ENCODE results near the gene CAP1. TPM values are rescaled to one million over a fixed set of nuclear protein-coding genes. Genes with fewer than 3 reads are reported as not detected.
A peak's percentile ranks its signal among the peaks of the same experiment; 100 is the strongest.

The CAP1 gene
- total and polyA plus RNA-seq, 9 of the 15 experiments (the other 6 are each of a cell fraction or from before 2014, with no cell fraction given) = 230 to 658 (median 281) TPM

DNA sequence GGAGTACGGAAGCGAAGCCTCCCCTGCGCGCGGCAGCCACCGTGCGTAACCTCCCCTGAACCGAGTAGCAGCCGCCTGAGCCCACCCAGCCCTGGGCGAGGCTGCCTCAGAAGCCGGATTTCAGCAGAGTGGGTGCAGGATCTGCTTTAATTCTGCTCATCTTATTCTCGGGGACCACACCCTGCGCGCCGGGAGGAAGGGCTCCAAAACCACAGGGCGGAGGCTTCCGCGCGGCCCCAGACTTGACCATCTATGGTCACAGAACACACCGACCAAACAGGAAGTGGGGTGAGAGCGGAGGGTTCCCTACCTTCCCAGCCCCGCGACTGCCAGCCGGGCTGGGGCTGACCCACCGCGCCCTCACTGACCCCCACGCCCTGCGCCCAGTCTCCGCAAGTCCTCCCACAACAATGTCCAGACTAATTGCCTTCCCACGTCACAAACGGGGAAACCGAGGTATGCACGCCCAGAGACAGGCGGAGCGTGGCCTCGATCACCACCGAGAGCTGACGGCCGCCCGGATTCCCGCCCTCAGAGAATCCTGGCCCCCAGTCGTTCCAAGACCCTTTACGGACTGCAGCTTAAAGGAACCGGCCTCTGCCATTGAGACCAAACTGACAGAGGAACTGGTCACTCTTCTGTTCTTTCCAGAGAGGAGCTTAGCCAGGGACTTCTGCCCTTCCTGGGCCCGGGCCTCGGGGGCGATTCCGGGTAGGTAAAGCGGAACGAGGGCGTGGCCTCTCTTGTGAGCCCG, 595 bp upstream of the CAP1 start (continued):
- TF ChIP-seq HDAC2 (IDR thresholded peaks at IDR 0.05) = peak; percentile 84; the same call in 1 of the 2 replicates
- TF ChIP-seq MTA2 (IDR thresholded peaks at IDR 0.05; ENCODE audit: low read depth) = no peak
- peak; percentile 90 for TF ChIP-seq LCOR (CRISPR knock-in tag; IDR thresholded peaks at IDR 0.05)
- TF ChIP-seq EP400 (IDR thresholded peaks at IDR 0.05) = peak; percentile 94
- no peak for TF ChIP-seq CC2D1A (IDR thresholded peaks at IDR 0.05)
- no peak for TF ChIP-seq RBM25 (IDR thresholded peaks at IDR 0.05; ENCODE audit: low read depth, low read length, severe bottlenecking)
- no peak for TF ChIP-seq XRCC3 (IDR thresholded peaks at IDR 0.05)
- TF ChIP-seq, protein P1, sequence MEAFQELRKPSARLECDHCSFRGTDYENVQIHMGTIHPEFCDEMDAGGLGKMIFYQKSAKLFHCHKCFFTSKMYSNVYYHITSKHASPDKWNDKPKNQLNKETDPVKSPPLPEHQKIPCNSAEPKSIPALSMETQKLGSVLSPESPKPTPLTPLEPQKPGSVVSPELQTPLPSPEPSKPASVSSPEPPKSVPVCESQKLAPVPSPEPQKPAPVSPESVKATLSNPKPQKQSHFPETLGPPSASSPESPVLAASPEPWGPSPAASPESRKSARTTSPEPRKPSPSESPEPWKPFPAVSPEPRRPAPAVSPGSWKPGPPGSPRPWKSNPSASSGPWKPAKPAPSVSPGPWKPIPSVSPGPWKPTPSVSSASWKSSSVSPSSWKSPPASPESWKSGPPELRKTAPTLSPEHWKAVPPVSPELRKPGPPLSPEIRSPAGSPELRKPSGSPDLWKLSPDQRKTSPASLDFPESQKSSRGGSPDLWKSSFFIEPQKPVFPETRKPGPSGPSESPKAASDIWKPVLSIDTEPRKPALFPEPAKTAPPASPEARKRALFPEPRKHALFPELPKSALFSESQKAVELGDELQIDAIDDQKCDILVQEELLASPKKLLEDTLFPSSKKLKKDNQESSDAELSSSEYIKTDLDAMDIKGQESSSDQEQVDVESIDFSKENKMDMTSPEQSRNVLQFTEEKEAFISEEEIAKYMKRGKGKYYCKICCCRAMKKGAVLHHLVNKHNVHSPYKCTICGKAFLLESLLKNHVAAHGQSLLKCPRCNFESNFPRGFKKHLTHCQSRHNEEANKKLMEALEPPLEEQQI (IDR thresholded peaks at IDR 0.05) = no peak
- TF ChIP-seq, protein P2, sequence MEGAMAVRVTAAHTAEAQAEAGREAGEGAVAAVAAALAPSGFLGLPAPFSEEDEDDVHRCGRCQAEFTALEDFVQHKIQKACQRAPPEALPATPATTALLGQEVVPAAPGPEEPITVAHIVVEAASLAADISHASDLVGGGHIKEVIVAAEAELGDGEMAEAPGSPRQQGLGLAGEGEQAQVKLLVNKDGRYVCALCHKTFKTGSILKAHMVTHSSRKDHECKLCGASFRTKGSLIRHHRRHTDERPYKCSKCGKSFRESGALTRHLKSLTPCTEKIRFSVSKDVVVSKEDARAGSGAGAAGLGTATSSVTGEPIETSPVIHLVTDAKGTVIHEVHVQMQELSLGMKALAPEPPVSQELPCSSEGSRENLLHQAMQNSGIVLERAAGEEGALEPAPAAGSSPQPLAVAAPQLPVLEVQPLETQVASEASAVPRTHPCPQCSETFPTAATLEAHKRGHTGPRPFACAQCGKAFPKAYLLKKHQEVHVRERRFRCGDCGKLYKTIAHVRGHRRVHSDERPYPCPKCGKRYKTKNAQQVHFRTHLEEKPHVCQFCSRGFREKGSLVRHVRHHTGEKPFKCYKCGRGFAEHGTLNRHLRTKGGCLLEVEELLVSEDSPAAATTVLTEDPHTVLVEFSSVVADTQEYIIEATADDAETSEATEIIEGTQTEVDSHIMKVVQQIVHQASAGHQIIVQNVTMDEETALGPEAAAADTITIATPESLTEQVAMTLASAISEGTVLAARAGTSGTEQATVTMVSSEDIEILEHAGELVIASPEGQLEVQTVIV (CRISPR knock-in tag; IDR thresholded peaks at IDR 0.05; ENCODE audit: borderline replicate concordance) = no peak
- no peak for TF ChIP-seq HNRNPH1 (optimal IDR thresholded peaks at IDR 0.05; ENCODE audit: low read depth, low read length)
- TF ChIP-seq SRSF9 (IDR thresholded peaks at IDR 0.05; ENCODE audit: borderline replicate concordance, low read depth, low read length) = no peak
- TF ChIP-seq ZNF699 (CRISPR knock-in tag; IDR thresholded peaks at IDR 0.05; ENCODE audit: insufficient replicate concordance) = no peak
- TF ChIP-seq, protein P3, sequence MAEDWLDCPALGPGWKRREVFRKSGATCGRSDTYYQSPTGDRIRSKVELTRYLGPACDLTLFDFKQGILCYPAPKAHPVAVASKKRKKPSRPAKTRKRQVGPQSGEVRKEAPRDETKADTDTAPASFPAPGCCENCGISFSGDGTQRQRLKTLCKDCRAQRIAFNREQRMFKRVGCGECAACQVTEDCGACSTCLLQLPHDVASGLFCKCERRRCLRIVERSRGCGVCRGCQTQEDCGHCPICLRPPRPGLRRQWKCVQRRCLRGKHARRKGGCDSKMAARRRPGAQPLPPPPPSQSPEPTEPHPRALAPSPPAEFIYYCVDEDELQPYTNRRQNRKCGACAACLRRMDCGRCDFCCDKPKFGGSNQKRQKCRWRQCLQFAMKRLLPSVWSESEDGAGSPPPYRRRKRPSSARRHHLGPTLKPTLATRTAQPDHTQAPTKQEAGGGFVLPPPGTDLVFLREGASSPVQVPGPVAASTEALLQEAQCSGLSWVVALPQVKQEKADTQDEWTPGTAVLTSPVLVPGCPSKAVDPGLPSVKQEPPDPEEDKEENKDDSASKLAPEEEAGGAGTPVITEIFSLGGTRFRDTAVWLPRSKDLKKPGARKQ (CRISPR knock-in tag; IDR thresholded peaks at IDR 0.05) = no peak
- TF ChIP-seq, protein P4, sequence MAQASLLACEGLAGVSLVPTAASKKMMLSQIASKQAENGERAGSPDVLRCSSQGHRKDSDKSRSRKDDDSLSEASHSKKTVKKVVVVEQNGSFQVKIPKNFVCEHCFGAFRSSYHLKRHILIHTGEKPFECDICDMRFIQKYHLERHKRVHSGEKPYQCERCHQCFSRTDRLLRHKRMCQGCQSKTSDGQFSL (CRISPR knock-in tag; IDR thresholded peaks at IDR 0.05) = no peak
- TF ChIP-seq, protein P4 (tag; IDR thresholded peaks at IDR 0.05) = no peak
- no peak for TF ChIP-seq JUND (IDR thresholded peaks at IDR 0.05; ENCODE audit: borderline replicate concordance, low read depth, low read length)
- TF ChIP-seq JUND (tag; IDR thresholded peaks at IDR 0.05; ENCODE audit: borderline replicate concordance, low read depth, low read length) = no peak
- TF ChIP-seq, protein P5, sequence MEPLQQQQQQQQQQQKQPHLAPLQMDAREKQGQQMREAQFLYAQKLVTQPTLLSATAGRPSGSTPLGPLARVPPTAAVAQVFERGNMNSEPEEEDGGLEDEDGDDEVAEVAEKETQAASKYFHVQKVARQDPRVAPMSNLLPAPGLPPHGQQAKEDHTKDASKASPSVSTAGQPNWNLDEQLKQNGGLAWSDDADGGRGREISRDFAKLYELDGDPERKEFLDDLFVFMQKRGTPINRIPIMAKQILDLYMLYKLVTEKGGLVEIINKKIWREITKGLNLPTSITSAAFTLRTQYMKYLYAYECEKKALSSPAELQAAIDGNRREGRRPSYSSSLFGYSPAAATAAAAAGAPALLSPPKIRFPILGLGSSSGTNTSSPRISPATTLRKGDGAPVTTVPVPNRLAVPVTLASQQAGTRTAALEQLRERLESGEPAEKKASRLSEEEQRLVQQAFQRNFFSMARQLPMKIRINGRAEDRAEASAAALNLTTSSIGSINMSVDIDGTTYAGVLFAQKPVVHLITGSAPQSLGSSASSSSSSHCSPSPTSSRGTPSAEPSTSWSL (CRISPR knock-in tag; IDR thresholded peaks at IDR 0.05; ENCODE audit: borderline replicate concordance) = 0 out of 2 replicates have a peak, but pooled peaks have one; percentile 30
- no peak for TF ChIP-seq ZNF785 (CRISPR knock-in tag; IDR thresholded peaks at IDR 0.05)
